Breast epithelium (tissue), 4 donors: ENCODE measurements around the gene SLC51A. TPM values are rescaled to one million over a fixed set of nuclear protein-coding genes. Genes with fewer than 3 reads are reported as not detected.

Experiments
- DNase-seq, 2 donors: peaks; one replicate each; pipeline ENCODE4 v3.0.0-alpha.2; 2019; ENCODE audit warnings: low spot score in 2 of 2
- H3K27ac ChIP-seq, 2 donors: fragments of 200-600 bp; sonication (generic) in 1 of 2; one replicate each; pipeline ENCODE4 v1.5.1; 2016 to 2019; ENCODE audit warnings: mild to moderate bottlenecking in 1 of 2
- H3K27me3 ChIP-seq, 2 donors: fragments of 200-600 bp; sonication (generic) in 1 of 2; one replicate each; pipeline versions ENCODE4 v1.5.1 to v1.6.0; 2017 to 2019; ENCODE audit warnings: control low read depth in 1 of 2, mild to moderate bottlenecking in 1 of 2
- H3K36me3 ChIP-seq: fragments of 200-600 bp; one replicate; pipeline ENCODE4 v1.5.1; 2019
- H3K4me1 ChIP-seq, 2 donors: fragments of 200-600 bp; sonication (generic); one replicate each; pipeline ENCODE4 v1.5.1; 2016 to 2019; ENCODE audit warnings: control low read depth in 1 of 2
- H3K4me3 ChIP-seq, 3 donors: fragments of 200-600 bp; sonication (generic); 1 replicate in 2 of 3; 2 replicates in 1 of 3; pipeline ENCODE4 v1.5.1; 2016 to 2019; ENCODE audit warnings: mild to moderate bottlenecking in 3 of 3, moderate library complexity in 2 of 3
- H3K9me3 ChIP-seq, 2 donors: fragments of 200-600 bp; sonication (generic) in 1 of 2; one replicate each; pipeline ENCODE4 v1.5.1; 2016 to 2019; ENCODE audit warnings: control low read depth in 1 of 2
- POLR2A ChIP-seq: fragments of 450-650 bp; IDR thresholded peaks from one replicate; pipeline ENCODE4 v1.6.1; 2016; ENCODE audit warnings: antibody characterized with exemption, mild to moderate bottlenecking, moderate library complexity
- POLR2AphosphoS5 ChIP-seq, 3 donors: sonication (generic); formaldehyde crosslinking; IDR thresholded peaks; one replicate each; pipeline ENCODE4 v1.6.1; 2017; ENCODE audit warnings: antibody characterized with exemption in 3 of 3
- intact Hi-C: fragments of 100-400 bp; cut with DNase I; formaldehyde crosslinking; loops from one replicate; pipeline ENCODE4 v1.15.1; 2023; ENCODE audit warnings: low total_unique reads
- total RNA-seq, 3 donors: library from RNA; depleted of rRNA; stranded (reverse); fragments of >200 nt; gene quantifications; one replicate each; pipeline ENCODE4 v1.1.0, GENCODE V29; 2016
- TF ChIP-seq, protein P1 (sequence below), 3 donors: fragments of 450-650 bp; IDR thresholded peaks; one replicate each; pipeline ENCODE4 v1.5.1; 2016 to 2017; ENCODE audit warnings: antibody characterized with exemption in 3 of 3, mild to moderate bottlenecking in 3 of 3, moderate library complexity in 3 of 3

The SLC51A gene
- total RNA-seq, 3 donors from 2014 or later: not detected

- Histone ChIP-seq H3K27me3 (no peaks in the 10 kb centered on the region), H3K36me3 (no peaks in the 10 kb centered on the region), H3K9me3 (no peaks in the 10 kb centered on the region), H3K4me3 (no peak overlapping the region), H3K27ac (no peak overlapping the region), H3K4me1 (no peaks in the 10 kb centered on the region)
- intact Hi-C loops: no loop called here
- no peak for DNase-seq
- TF ChIP-seq, protein P1, sequence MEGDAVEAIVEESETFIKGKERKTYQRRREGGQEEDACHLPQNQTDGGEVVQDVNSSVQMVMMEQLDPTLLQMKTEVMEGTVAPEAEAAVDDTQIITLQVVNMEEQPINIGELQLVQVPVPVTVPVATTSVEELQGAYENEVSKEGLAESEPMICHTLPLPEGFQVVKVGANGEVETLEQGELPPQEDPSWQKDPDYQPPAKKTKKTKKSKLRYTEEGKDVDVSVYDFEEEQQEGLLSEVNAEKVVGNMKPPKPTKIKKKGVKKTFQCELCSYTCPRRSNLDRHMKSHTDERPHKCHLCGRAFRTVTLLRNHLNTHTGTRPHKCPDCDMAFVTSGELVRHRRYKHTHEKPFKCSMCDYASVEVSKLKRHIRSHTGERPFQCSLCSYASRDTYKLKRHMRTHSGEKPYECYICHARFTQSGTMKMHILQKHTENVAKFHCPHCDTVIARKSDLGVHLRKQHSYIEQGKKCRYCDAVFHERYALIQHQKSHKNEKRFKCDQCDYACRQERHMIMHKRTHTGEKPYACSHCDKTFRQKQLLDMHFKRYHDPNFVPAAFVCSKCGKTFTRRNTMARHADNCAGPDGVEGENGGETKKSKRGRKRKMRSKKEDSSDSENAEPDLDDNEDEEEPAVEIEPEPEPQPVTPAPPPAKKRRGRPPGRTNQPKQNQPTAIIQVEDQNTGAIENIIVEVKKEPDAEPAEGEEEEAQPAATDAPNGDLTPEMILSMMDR (IDR thresholded peaks at IDR 0.05): no peak
- no peak for TF ChIP-seq POLR2A
- TF ChIP-seq POLR2AphosphoS5 (IDR thresholded peaks at IDR 0.05): no peak
Measured at GRCh38 chr3:196214783-196215441, 1.4 kb upstream of the SLC51A start.

DNA sequence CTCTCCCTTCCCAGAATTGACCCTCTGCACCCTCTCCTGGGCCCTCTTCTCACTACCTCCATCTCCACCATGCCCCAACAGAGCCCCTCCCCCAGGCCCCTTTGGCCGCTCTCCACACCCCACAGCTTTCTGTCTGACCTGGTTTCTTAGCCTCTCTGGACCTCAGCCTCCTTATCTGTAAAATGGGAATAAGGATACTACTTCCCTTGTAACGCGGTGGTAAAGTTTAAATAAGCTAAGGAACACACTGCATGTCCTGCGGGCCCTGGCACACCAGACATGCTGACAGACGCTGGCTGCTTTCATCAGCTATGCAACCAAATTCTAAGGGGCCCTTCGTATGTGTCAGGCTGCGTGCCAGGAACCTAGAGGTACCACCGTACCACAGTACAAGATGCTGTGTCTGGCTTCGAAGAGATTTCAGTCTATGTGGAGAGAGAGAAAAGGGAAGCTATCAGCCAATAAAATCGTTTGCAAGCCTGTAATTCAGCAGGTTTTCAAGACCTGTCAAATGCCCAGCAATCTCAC is 777 bp upstream of the SLC51A start:
- H3K27ac ChIP-seq: no peak overlapping the region

GRCh38 chr3:196216681-196217211 is 412 bp downstream of the SLC51A start:
- no peaks in the 10 kb centered on the region for H3K4me1 ChIP-seq
- intact Hi-C loops: no loop called here
- H3K9me3 ChIP-seq: no peaks in the 10 kb centered on the region
- TF ChIP-seq POLR2A (no peak), POLR2AphosphoS5 (IDR thresholded peaks at IDR 0.05) (no peak)
- TF ChIP-seq, protein P1 (IDR thresholded peaks at IDR 0.05): no peak
- no peaks in the 10 kb centered on the region for H3K27me3 ChIP-seq
- H3K36me3 ChIP-seq: no peaks in the 10 kb centered on the region
- H3K27ac ChIP-seq: no peak overlapping the region
- DNase-seq: no peak
- no peak overlapping the region for H3K4me3 ChIP-seq

More for the DNA sequence above, 777 bp upstream of the SLC51A start:
- intact Hi-C loops: no loop called here
- no peaks in the 10 kb centered on the region for H3K36me3 ChIP-seq
- no peaks in the 10 kb centered on the region for H3K9me3 ChIP-seq
- TF ChIP-seq, protein P1 (IDR thresholded peaks at IDR 0.05): no peak
- TF ChIP-seq POLR2AphosphoS5 (IDR thresholded peaks at IDR 0.05) (no peak), POLR2A (no peak)
- no peak overlapping the region for H3K4me3 ChIP-seq
- H3K4me1 ChIP-seq: no peaks in the 10 kb centered on the region
- H3K27me3 ChIP-seq: no peaks in the 10 kb centered on the region
- DNase-seq: no peak

DNA sequence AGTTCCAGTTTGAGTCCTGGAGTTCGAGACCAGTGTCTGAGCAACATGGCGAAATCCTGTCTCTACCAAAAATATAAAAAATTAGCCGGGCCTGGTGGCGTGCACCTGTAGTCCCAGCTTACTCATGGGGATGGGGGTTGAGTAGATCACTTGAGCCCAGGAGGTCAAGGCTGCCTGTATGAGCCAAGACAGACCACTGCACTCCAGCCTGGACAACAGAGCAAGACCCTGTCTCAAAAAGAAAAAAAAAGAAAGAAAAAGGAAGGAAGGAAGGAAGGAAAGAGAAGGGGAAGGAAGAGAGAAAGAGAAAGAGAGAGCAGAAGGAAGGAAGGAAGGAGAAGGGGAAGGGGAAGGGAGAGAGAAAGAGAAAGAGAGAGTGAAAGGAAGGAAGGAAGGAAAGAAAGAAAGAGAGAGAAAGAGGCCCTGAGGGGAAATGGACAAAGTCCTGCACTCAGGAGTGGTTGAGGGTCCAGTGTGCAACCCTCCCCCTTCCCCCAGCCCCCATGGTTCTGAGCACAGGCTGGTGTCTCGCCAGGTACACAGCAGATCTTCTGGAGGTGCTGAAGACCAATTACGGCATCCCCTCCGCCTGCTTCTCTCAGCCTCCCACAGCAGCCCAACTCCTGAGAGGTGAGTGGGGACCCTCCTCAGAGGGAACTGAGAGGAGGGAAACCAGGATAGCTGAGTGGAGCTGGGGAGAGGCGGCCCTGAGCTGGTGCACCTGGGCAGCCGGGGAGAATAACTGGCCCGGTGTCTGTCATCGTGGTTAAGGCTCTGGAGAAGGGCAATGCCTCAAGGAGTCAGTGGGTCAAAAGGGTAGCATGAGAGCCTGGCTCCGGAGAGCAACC is 1.2 kb downstream of the SLC51A start:
- no peaks in the 10 kb centered on the region for H3K36me3 ChIP-seq
- H3K4me3 ChIP-seq: no peak overlapping the region
- H3K9me3 ChIP-seq: no peaks in the 10 kb centered on the region
- no peak for DNase-seq
- no peaks in the 10 kb centered on the region for H3K4me1 ChIP-seq
- H3K27me3 ChIP-seq: no peaks in the 10 kb centered on the region
- intact Hi-C loops: no loop called here
- TF ChIP-seq POLR2A: no peak
- TF ChIP-seq, protein P1 (IDR thresholded peaks at IDR 0.05): no peak
- TF ChIP-seq POLR2AphosphoS5 (IDR thresholded peaks at IDR 0.05): no peak
- no peak overlapping the region for H3K27ac ChIP-seq
